Kidney (tissue), 14 donors: ENCODE results near the gene KIF15. TPM values are rescaled to one million over a fixed set of nuclear protein-coding genes. Genes with fewer than 3 reads are reported as not detected.
A peak's percentile ranks its signal among the peaks of the same experiment; 100 is the strongest.
"Not testable (repeated sequence)": the region's sequence is repeated elsewhere in the genome, so short reads cannot be mapped to it uniquely, and the experiment has no call there.

Experiments
- DNase-seq, 5 donors: peaks; one replicate each; pipeline ENCODE4 v3.0.0-alpha.2; 2013 to 2020
- FAIRE-seq: peaks from 2 replicates; lab custom pipeline; 2012; peaks lifted over from hg19 to GRCh38; lab: Jason Lieb, UNC
- H3K27ac ChIP-seq, 2 donors: one replicate each; pipeline ENCODE4 v1.7.0; 2013; ENCODE audit warnings: low read depth in 2 of 2, low read length in 2 of 2, inconsistent platforms in 1 of 2
- H3K27me3 ChIP-seq: one replicate; pipeline ENCODE4 v1.7.1; 2013; ENCODE audit warnings: low read length, inconsistent platforms; ENCODE audit not compliant: control insufficient read depth, insufficient read depth
- H3K36me3 ChIP-seq, 3 donors: one replicate each; pipeline versions ENCODE4 v1.7.0 to v1.7.1; 2013; ENCODE audit warnings: low read length in 3 of 3, control low read depth in 1 of 3, inconsistent platforms in 1 of 3; ENCODE audit not compliant: insufficient read depth in 3 of 3, control insufficient read depth in 2 of 3
- H3K4me1 ChIP-seq, 3 donors: one replicate each; pipeline versions ENCODE4 v1.7.0 to v1.7.1; 2013; ENCODE audit warnings: low read length in 3 of 3, inconsistent platforms in 1 of 3, low read depth in 1 of 3; ENCODE audit not compliant: control insufficient read depth in 2 of 3, insufficient read depth in 2 of 3
- H3K4me3 ChIP-seq, 3 donors: one replicate each; pipeline versions ENCODE4 v1.7.0 to v1.8.1; 2013; ENCODE audit warnings: low read length in 3 of 3, control low read depth in 1 of 3, inconsistent platforms in 1 of 3
- H3K9ac ChIP-seq, 3 donors: one replicate each; pipeline versions ENCODE4 v1.7.0 to v1.7.1; 2013; ENCODE audit warnings: low read length in 3 of 3, control low read depth in 1 of 3, inconsistent platforms in 1 of 3
- H3K9me3 ChIP-seq, 3 donors: one replicate each; pipeline versions ENCODE4 v1.7.0 to v1.7.1; 2013; ENCODE audit warnings: low read length in 3 of 3, control low read depth in 1 of 3, inconsistent platforms in 1 of 3; ENCODE audit not compliant: control insufficient read depth in 2 of 3, insufficient read depth in 1 of 3
- intact Hi-C: fragments of 100-400 bp; cut with DNase I; formaldehyde crosslinking; loops from one replicate; pipeline ENCODE4 v1.11.1; 2022
- polyA plus RNA-seq: library from polyadenylated mRNA; stranded (reverse); fragments of 350-450 nt; fragmentation: Illumina TruSeq; extraction: RNeasy Lipid Tissue Mini Kit (QIAGEN cat#74804); gene quantifications from one replicate; pipeline ENCODE4 v1.2.3, GENCODE V29; 2014; ENCODE audit warnings: low read depth, low replicate concordance; ENCODE audit not compliant: insufficient read depth
- total RNA-seq: library from RNA; stranded (reverse); fragmentation: NEBNext Ultra II Directional; extraction: Animal tissue kit (Norgen Biotek cat#: 25700); gene quantifications from one replicate; pipeline ENCODE4 v1.2.1, GENCODE V29; 2021
- TF ChIP-seq, protein P1 (sequence below): IDR thresholded peaks from 3 replicates; pipeline ENCODE4 v1.5.1; 2012; ENCODE audit warnings: mild to moderate bottlenecking, moderate library complexity, borderline replicate concordance; ENCODE audit not compliant: insufficient read depth; ENCODE audit errors: extremely low read depth
- donor health status: control.
- donor health status: control.
- donor health status: control.
- donor health status: control.
- donor health status: control.
- donor health status: DM: yes; HTN: yes; CAD: no.
- donor health status: Normal renal cell carcinoma (clear cell type).

Gene KIF15
- total and polyA plus RNA-seq, 2 donors from 2014 or later, result 0.32 to 0.72 TPM

DNA sequence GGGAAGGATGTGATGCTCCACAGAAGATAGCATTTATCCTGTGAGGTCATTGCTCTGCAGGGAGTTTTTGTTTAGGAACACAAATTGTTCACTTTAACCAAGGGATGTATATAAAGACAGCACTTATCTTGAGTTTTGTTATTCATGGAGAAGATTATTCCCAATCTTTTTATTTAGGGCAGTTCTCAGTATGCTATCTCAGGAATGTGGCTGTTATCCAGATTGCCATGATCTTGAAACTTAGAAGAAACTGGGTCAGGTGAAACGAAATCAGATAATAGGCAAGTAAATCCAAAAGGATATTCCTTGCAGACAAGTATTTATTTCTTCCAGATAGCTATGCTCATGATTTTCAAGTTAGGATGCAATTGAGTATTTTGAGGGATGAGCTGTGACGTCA is 80.8 kb downstream of the KIF15 start:
- H3K4me3 ChIP-seq, result no peak overlapping the region
- intact Hi-C loops, result no loop called here
- TF ChIP-seq, protein P1, sequence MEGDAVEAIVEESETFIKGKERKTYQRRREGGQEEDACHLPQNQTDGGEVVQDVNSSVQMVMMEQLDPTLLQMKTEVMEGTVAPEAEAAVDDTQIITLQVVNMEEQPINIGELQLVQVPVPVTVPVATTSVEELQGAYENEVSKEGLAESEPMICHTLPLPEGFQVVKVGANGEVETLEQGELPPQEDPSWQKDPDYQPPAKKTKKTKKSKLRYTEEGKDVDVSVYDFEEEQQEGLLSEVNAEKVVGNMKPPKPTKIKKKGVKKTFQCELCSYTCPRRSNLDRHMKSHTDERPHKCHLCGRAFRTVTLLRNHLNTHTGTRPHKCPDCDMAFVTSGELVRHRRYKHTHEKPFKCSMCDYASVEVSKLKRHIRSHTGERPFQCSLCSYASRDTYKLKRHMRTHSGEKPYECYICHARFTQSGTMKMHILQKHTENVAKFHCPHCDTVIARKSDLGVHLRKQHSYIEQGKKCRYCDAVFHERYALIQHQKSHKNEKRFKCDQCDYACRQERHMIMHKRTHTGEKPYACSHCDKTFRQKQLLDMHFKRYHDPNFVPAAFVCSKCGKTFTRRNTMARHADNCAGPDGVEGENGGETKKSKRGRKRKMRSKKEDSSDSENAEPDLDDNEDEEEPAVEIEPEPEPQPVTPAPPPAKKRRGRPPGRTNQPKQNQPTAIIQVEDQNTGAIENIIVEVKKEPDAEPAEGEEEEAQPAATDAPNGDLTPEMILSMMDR, result no peak
- H3K9me3 ChIP-seq, result no peaks in the 10 kb centered on the region
- H3K9ac ChIP-seq, result no peak overlapping the region
- no peaks in the 10 kb centered on the region for H3K4me1 ChIP-seq
- H3K27ac ChIP-seq, result no peak overlapping the region
- DNase-seq (no peak), FAIRE-seq (no peak)
- H3K36me3 ChIP-seq, result no peaks in the 10 kb centered on the region
- no peaks in the 10 kb centered on the region for H3K27me3 ChIP-seq

DNA sequence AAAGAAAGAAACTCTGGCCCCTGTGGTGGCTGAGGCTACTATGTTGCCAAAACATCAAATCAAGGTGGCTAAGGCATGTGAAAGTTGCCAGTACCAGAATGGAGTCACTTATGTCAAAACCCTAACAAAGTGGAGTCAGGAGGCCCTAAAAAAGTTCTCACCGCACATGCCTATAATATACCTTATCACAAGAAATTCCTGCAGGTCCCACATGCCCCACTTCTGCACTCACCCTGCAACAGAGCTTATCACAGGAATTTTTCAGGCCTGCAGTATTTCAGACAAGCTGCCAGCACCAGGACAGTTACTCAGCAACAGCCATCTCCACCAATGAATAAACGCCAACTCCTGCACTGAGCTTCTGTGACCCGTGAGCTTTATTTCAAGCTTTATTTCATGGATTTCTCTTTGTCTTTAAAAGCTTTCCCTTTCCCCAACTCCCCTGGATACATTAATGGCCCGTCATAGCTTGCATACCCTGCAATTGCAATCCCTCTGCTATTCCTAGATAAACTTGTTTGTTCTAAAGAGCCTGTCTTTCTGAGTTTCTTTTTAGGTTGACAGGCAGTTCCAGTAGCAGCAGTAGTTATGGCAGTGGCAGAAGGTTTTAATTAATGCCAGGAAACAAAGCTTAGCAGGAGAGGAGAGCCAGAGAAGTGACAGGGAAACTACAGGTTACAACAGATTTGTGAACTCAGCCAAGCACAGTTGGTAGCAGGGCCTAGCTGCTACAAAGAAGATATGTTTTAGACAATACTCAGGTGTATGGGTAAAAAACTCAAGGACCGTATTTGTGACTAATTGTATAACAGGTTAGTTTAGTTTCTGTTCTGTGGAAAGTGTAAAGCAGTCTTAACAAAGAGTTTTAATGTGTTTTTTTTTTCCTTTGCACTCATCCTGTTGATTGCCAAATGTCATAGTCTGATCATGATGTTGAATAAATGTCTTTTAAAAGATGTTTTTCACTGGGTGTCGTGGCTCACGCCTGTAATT is 84.2 kb downstream of the KIF15 start:
- Histone ChIP-seq H3K36me3 (no peaks in the 10 kb centered on the region), H3K27me3 (no peaks in the 10 kb centered on the region), H3K4me3 (no peak overlapping the region), H3K9ac (no peak overlapping the region), H3K4me1 (no peaks in the 10 kb centered on the region), H3K27ac (no peak overlapping the region), H3K9me3 (no peaks in the 10 kb centered on the region)
- FAIRE-seq (no peak), DNase-seq (peak in 1 of 5 donors; percentile 5)
- TF ChIP-seq, protein P1, result no peak
- intact Hi-C loops, result no loop called here

DNA sequence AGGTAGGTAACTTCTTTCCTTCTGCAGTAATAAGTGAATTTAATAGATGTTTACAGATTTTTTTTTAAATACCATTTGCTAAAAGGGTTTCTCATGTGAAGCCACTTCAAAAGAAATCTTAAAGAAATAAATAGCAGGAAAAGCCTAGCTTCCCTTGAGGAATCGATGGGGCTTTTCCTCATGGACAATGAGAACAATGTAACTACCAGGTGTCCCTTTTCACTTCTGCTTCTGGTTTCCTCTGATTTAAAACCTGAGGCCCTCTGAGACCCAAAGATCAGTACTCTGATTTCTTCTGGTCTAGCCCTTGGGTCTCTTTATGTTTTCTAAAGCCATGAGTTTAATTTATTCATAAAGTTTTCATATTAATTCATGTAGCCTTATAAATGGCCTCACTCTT is 87.0 kb downstream of the KIF15 start:
- FAIRE-seq (no peak), DNase-seq (no peak)
- Histone ChIP-seq H3K9me3 (no peaks in the 10 kb centered on the region), H3K9ac (no peak overlapping the region), H3K27me3 (no peaks in the 10 kb centered on the region), H3K27ac (no peak overlapping the region), H3K36me3 (no peaks in the 10 kb centered on the region), H3K4me1 (no peaks in the 10 kb centered on the region), H3K4me3 (no peak overlapping the region)
- intact Hi-C loops, result no loop called here
- TF ChIP-seq, protein P1, result no peak

DNA sequence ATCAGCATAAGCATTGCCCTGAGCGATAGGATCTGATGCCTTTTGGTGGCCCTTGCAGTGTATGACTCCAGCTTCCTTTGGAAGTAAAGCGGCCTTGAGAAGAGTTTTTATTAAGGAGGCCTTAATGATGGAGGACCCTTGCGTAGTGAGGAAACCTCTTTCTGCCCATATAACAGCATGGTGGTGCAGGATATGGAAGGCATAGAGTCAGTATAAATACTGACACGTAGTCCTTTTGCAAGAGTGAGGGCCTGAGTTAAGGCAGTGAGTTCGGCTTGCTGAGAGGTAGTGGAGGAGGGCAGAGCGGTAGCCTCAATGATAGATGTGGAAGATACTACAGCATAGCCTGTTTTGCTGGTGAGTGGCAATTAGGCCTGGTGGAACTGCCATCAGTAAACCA is 95.1 kb downstream of the KIF15 start:
- H3K27me3 ChIP-seq, intact Hi-C loops, H3K9me3 ChIP-seq, H3K9ac ChIP-seq, H3K4me1 ChIP-seq, DNase-seq, H3K4me3 ChIP-seq, FAIRE-seq, H3K36me3 ChIP-seq, H3K27ac ChIP-seq: not testable (repeated sequence)
